Endometrial microvascular endothelial cells (primary cell): Measurements from ENCODE around the gene A4GALT. TPM values are rescaled to one million over a fixed set of nuclear protein-coding genes. Genes with fewer than 3 reads are reported as not detected.

Experiments
- in situ Hi-C: cut with HindIII; loops from 2 replicates; pipeline ENCODE4 v1.10.0; 2017; ENCODE audit warnings: low sequenced_read_pairs, low pct_unique_long_range_greater_than_20kb; ENCODE audit errors: inconsistent ontology term
- total RNA-seq: library from RNA; depleted of rRNA; stranded (reverse); fragments of >200 nt; gene quantifications from one replicate; pipeline ENCODE4 v1.2.3, GENCODE V29; 2015; ENCODE audit errors: inconsistent ontology term

Gene A4GALT
- total RNA-seq, 1 donor from 2014 or later: 28.7 TPM

- in situ Hi-C loops: no loop called here
These were observed 8.5 kb downstream of the A4GALT start for GRCh38 chr22:42711895-42712837.

- in situ Hi-C loops: no loop called here
These were observed 9.4 kb downstream of the A4GALT start for GRCh38 chr22:42711281-42711731.

- in situ Hi-C loops: no loop called here
These were observed 12.3 kb downstream of the A4GALT start for GRCh38 chr22:42708417-42708816.

- in situ Hi-C loops: no loop called here
These were observed 13.2 kb downstream of the A4GALT start for GRCh38 chr22:42707496-42707895.

GRCh38 chr22:42704896-42705295 is 15.8 kb downstream of the A4GALT start:
- in situ Hi-C loops: no loop called here

- in situ Hi-C loops: no loop called here
These were observed 18.0 kb downstream of the A4GALT start for GRCh38 chr22:42702675-42703074.

GRCh38 chr22:42701694-42702093 is 19.0 kb downstream of the A4GALT start:
- in situ Hi-C loops: no loop called here

GRCh38 chr22:42700901-42701300 is 19.8 kb downstream of the A4GALT start:
- in situ Hi-C loops: no loop called here

GRCh38 chr22:42700355-42700754 is 20.3 kb downstream of the A4GALT start:
- in situ Hi-C loops: no loop called here

- in situ Hi-C loops: no loop called here
These were observed 20.7 kb downstream of the A4GALT start for GRCh38 chr22:42699976-42700352.

GRCh38 chr22:42699281-42699975 is 21.2 kb downstream of the A4GALT start:
- in situ Hi-C loops: no loop called here

GRCh38 chr22:42697542-42698013 is 23.1 kb downstream of the A4GALT start:
- in situ Hi-C loops: no loop called here

GRCh38 chr22:42696331-42696967 is 24.2 kb downstream of the A4GALT start:
- in situ Hi-C loops: no loop called here

GRCh38 chr22:42695294-42695693 is 25.4 kb downstream of the A4GALT start:
- in situ Hi-C loops: no loop called here

- in situ Hi-C loops: no loop called here
These were observed 26.6 kb downstream of the A4GALT start for GRCh38 chr22:42693763-42694683.

GRCh38 chr22:42693055-42693762 is 27.5 kb downstream of the A4GALT start:
- in situ Hi-C loops: no loop called here

GRCh38 chr22:42692239-42693054 is 28.2 kb downstream of the A4GALT start:
- in situ Hi-C loops: no loop called here
